Keratinocyte (primary cell): Measurements from ENCODE around the gene MAPT. TPM values are rescaled to one million over a fixed set of nuclear protein-coding genes. Genes with fewer than 3 reads are reported as not detected.

Experiments used
- DNase-seq: peaks from one replicate; pipeline ENCODE4 v3.0.0-alpha.2; 2011; ENCODE audit warnings: low read depth, missing footprints, low spot score
- FAIRE-seq: peaks from 2 replicates; lab custom pipeline; 2011; peaks lifted over from hg19 to GRCh38; lab: Jason Lieb, UNC
- H2AFZ ChIP-seq: 2 replicates; pipeline ENCODE4 v1.6.0; 2012; ENCODE audit warnings: low read length, control low read depth, inconsistent platforms; ENCODE audit not compliant: control insufficient read depth
- H3K27ac ChIP-seq: 2 replicates; pipeline ENCODE4 v1.5.1; 2011; ENCODE audit warnings: low read length; ENCODE audit not compliant: control insufficient read depth, insufficient read depth
- H3K27me3 ChIP-seq: 3 replicates; pipeline ENCODE4 v1.6.0; 2011; ENCODE audit warnings: low read length; ENCODE audit not compliant: control insufficient read depth, insufficient read depth; ENCODE audit errors: extremely low read depth
- H3K36me3 ChIP-seq, 2 experiments: 2 replicates in 1 of 2; 3 replicates in 1 of 2; pipeline ENCODE4 v1.5.1; 2011; ENCODE audit warnings: low read length in 2 of 2, mild to moderate bottlenecking in 1 of 2; ENCODE audit not compliant: control insufficient read depth in 2 of 2, insufficient read depth in 2 of 2; ENCODE audit errors: extremely low read depth in 1 of 2
- H3K4me1 ChIP-seq: 3 replicates; pipeline ENCODE4 v1.5.1; 2011; ENCODE audit warnings: low read length; ENCODE audit not compliant: control insufficient read depth, insufficient read depth; ENCODE audit errors: extremely low read depth
- H3K4me2 ChIP-seq: 3 replicates; pipeline ENCODE4 v1.6.0; 2011; ENCODE audit warnings: low read depth, low read length; ENCODE audit not compliant: control insufficient read depth, insufficient read depth; ENCODE audit errors: extremely low read depth
- H3K4me3 ChIP-seq, 3 experiments: fragments of 200-600 bp in 1 of 3; sonication (generic) in 1 of 3; 2 replicates in 2 of 3; 3 replicates in 1 of 3; pipeline ENCODE4 v1.5.1; 2011 to 2016; ENCODE audit warnings: low read length in 3 of 3, mild to moderate bottlenecking in 3 of 3, control low read depth in 2 of 3, inconsistent platforms in 1 of 3, low read depth in 1 of 3, mixed read lengths in 1 of 3, mixed run types in 1 of 3, moderate library complexity in 1 of 3; ENCODE audit not compliant: control insufficient read depth in 2 of 3, insufficient read depth in 2 of 3; ENCODE audit errors: extremely low read depth in 1 of 3
- H3K79me2 ChIP-seq: 2 replicates; pipeline ENCODE4 v1.6.0; 2012; ENCODE audit warnings: low read length; ENCODE audit not compliant: control insufficient read depth, insufficient read depth
- H3K9ac ChIP-seq: 3 replicates; pipeline ENCODE4 v1.6.0; 2011; ENCODE audit warnings: low read length; ENCODE audit not compliant: control insufficient read depth, insufficient read depth; ENCODE audit errors: extremely low read depth
- H3K9me1 ChIP-seq: 3 replicates; pipeline ENCODE4 v1.6.0; 2011; ENCODE audit warnings: low read length; ENCODE audit not compliant: control insufficient read depth, insufficient read depth; ENCODE audit errors: extremely low read depth
- H3K9me3 ChIP-seq: 2 replicates; pipeline ENCODE4 v1.5.1; 2012; ENCODE audit warnings: low read depth, low read length; ENCODE audit not compliant: control insufficient read depth
- H4K20me1 ChIP-seq: 3 replicates; pipeline ENCODE4 v1.6.0; 2011; ENCODE audit warnings: low read length; ENCODE audit not compliant: control insufficient read depth, insufficient read depth; ENCODE audit errors: extremely low read depth
- CTCF ChIP-seq, 3 experiments: IDR thresholded peaks in 1 of 3; conservative IDR thresholded peaks in 1 of 3; optimal IDR thresholded peaks in 1 of 3; 2 replicates in 2 of 3; 3 replicates in 1 of 3; pipeline versions ENCODE3 to v1.5.1; 2011; ENCODE audit warnings: low read length in 3 of 3, mild to moderate bottlenecking in 3 of 3, moderate library complexity in 2 of 3, control low read depth in 1 of 3, inconsistent platforms in 1 of 3; ENCODE audit not compliant: insufficient read depth in 2 of 3; ENCODE audit errors: extremely low read depth in 1 of 3
- EZH2 ChIP-seq: IDR thresholded peaks from one replicate; pipeline ENCODE4 v1.6.1; 2012; ENCODE audit warnings: inconsistent platforms, mild to moderate bottlenecking, low read length, moderate library complexity
- dilution Hi-C: fragments of 300-500 bp; cut with MboI; formaldehyde crosslinking; loops from one replicate; pipeline ENCODE4 v1.7.0; 2020; ENCODE audit warnings: low sequenced_read_pairs; ENCODE audit not compliant: extremely low pct_ligation_motif_present
- polyA plus RNA-seq, 5 experiments: library from polyadenylated mRNA; depleted of rRNA in 3 of 5; stranded (reverse) in 3 of 5; stranded (forward) in 1 of 5; unstranded in 1 of 5; fragments of >200 nt; gene quantifications; 1 replicate in 1 of 5; 2 replicates in 3 of 5; 3 replicates in 1 of 5; pipeline versions ENCODE4 v1.2.1 to v1.2.3, GENCODE V29; 2011 to 2012; ENCODE audit warnings: missing spikeins in 2 of 5, low read depth in 1 of 5, low replicate concordance in 1 of 5

MAPT gene
- polyA plus RNA-seq, 1 donor (not counting 4 experiments of a cell fraction or from before 2014, with no cell fraction given), result 0.08 TPM

GRCh38 chr17:45895304-45895968 is 1.1 kb downstream of the MAPT start:
- DNase-seq (no peak), FAIRE-seq (no peak)
- H3K27ac ChIP-seq, result no peak overlapping the region
- H3K36me3 ChIP-seq, result no peaks in the 10 kb centered on the region
- peaks cover 56% of the 10 kb centered on the region for H3K27me3 ChIP-seq
- no peaks in the 10 kb centered on the region for H3K9me3 ChIP-seq
- TF ChIP-seq CTCF (optimal IDR thresholded peaks at IDR 0.05 in 1 of 3, IDR thresholded peaks at IDR 0.05 in 1 of 3, conservative IDR thresholded peaks at IDR 0.05 in 1 of 3; ENCODE audit: extremely low read depth in 1 of 3, insufficient read depth in 2 of 3, low read length in 3 of 3), result peak in 1 of 3 experiments; percentile 6
- no peak for TF ChIP-seq EZH2
- dilution Hi-C loops, result no loop called here
- no peak overlapping the region for H3K9ac ChIP-seq
- no peaks in the 10 kb centered on the region for H3K9me1 ChIP-seq
- H3K4me2 ChIP-seq, result peak overlapping the region; percentile 81
- no peak overlapping the region for H2AFZ ChIP-seq
- peaks cover 10% of the 10 kb centered on the region for H3K4me1 ChIP-seq
- peak overlapping the region in 2 of 3 experiments; percentile 64 to 71 for H3K4me3 ChIP-seq
- no peaks in the 10 kb centered on the region for H3K79me2 ChIP-seq
- H4K20me1 ChIP-seq, result peaks cover 3% of the 10 kb centered on the region

- Histone ChIP-seq H3K9ac (no peak overlapping the region), H4K20me1 (peaks cover 3% of the 10 kb centered on the region), H3K27ac (no peak overlapping the region), H3K79me2 (no peaks in the 10 kb centered on the region), H3K9me1 (no peaks in the 10 kb centered on the region), H3K36me3 (no peaks in the 10 kb centered on the region), H2AFZ (no peak overlapping the region), H3K4me1 (peaks cover 10% of the 10 kb centered on the region), H3K9me3 (no peaks in the 10 kb centered on the region), H3K4me3 (no peak overlapping the region), H3K4me2 (no peak overlapping the region), H3K27me3 (peaks cover 59% of the 10 kb centered on the region)
- TF ChIP-seq EZH2 (no peak), CTCF (optimal IDR thresholded peaks at IDR 0.05 in 1 of 3, IDR thresholded peaks at IDR 0.05 in 1 of 3, conservative IDR thresholded peaks at IDR 0.05 in 1 of 3; ENCODE audit: extremely low read depth in 1 of 3, insufficient read depth in 2 of 3, low read length in 3 of 3) (no peak)
- no peak for DNase-seq
- dilution Hi-C loops, result no loop called here
- no peak for FAIRE-seq
Observed at GRCh38 chr17:45895969-45896785, 1.8 kb downstream of the MAPT start.
